Left colon (tissue), 2 donors: ENCODE measurements around the gene EPHB2. TPM values are rescaled to one million over a fixed set of nuclear protein-coding genes. Genes with fewer than 3 reads are reported as not detected.

Source experiments
- ATAC-seq: fragments of 200-7000 bp; cut with Tn5 transposase; one replicate; pipeline ENCODE4 v1.9.1; 2020; ENCODE audit warnings: mild to moderate bottlenecking, moderate library complexity
- DNase-seq, 2 donors: peaks; one replicate each; pipeline ENCODE4 v3.0.0-alpha.2; 2020
- intact Hi-C, 2 donors: fragments of 100-400 bp; cut with DNase I in 1 of 2; cut with micrococcal nuclease in 1 of 2; formaldehyde crosslinking; loops; one replicate each; pipeline versions ENCODE4 v1.11.2 to v1.14.0; 2022; cut with DNase I, micrococcal nuclease
- total RNA-seq, 2 donors: library from RNA; stranded (reverse); fragmentation: NEBNext Ultra II Directional; extraction: Animal tissue kit (Norgen Biotek cat#: 25700); gene quantifications; one replicate each; pipeline ENCODE4 v1.2.1, GENCODE V29; 2021
- donor health status: DM: no; HTN: no; CAD: no.
- donor health status: DM: yes; HTN: yes; CAD: no.

Gene EPHB2
- total RNA-seq, 2 donors from 2014 or later, result 43.3 to 72.8 TPM

GRCh38 chr1:22739648-22740385 lies 29.2 kb downstream of the EPHB2 start:
- DNase-seq (no peak), ATAC-seq (no peak)
- intact Hi-C loops, result no loop called here

GRCh38 chr1:22741118-22741517 lies 30.5 kb downstream of the EPHB2 start:
- intact Hi-C loops, result no loop called here
- ATAC-seq (no peak), DNase-seq (no peak)

GRCh38 chr1:22745669-22746585 lies 35.3 kb downstream of the EPHB2 start:
- intact Hi-C loops, result no loop called here
- DNase-seq, result peak; percentile 73 to 78
- peak; percentile 83 for ATAC-seq

DNA sequence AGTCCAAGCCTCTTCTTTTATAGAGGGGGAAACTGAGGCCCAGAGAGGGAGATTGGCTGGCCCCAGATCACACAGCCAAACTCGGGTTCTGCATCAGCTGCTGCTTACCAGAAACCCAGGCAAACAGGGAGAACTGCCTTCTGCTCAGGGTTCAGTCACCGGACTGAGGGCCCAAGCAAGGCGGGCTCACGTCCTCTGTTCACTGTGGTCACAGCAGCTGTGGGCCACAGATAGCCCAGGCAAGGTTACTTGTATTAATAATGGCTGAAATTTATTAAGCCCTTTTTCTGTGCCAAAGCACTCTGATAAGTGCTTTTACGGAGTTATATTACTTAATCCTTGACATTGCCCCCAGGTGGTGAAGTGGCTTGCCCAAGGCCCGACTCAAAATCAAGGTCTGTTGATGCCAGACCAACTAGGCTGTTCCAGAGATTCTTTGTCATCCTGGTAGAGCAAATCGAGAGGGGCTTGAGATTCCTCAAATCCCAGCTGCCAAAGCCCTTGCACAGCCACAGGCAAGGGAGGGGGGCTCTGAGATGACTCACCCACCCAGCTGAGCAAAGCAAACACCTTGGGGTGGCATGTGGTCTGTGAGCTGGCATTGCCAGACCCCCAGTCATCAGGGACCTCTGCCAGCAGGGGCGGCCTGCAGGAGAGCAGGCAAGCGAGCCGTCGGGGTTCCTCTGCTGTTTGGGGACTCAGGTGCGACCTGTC lies 36.5 kb downstream of the EPHB2 start:
- DNase-seq (no peak), ATAC-seq (no peak)
- intact Hi-C loops, result no loop called here

- ATAC-seq, result no peak
- intact Hi-C loops, result no loop called here
- DNase-seq, result no peak
These were observed 37.1 kb downstream of the EPHB2 start for GRCh38 chr1:22747735-22748073.

- ATAC-seq (no peak), DNase-seq (no peak)
- intact Hi-C loops, result no loop called here
These were observed 38.9 kb downstream of the EPHB2 start for GRCh38 chr1:22749503-22749902.

GRCh38 chr1:22749919-22750684 lies 39.5 kb downstream of the EPHB2 start:
- DNase-seq (peak in 1 of 2 donors; percentile 59), ATAC-seq (peak; percentile 69)
- intact Hi-C loops, result no loop called here

GRCh38 chr1:22750685-22751051 lies 40.0 kb downstream of the EPHB2 start:
- peak; percentile 23 for ATAC-seq
- DNase-seq, result no peak
- intact Hi-C loops, result no loop called here

DNA sequence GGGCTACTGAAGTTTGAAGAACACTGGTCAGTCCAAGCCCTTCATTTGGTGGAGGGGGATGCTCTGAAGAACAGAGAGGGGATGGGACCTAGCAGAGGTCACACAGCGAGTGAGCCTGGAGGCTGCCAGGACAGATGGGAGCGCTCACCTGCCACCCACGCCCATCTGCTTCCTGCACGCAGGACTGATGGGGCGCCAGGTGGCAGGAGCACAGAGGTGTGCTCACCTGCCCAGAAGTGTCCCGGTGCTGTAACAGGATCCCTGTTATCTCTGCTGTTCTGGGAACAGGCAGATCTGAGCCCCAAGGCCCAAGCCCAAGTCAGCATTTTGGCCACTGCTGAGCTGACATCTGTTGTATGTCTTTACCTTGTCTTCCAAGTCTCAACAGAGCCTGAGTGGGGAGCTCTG lies 40.5 kb downstream of the EPHB2 start:
- intact Hi-C loops, result no loop called here
- DNase-seq (peak; percentile 48 to 57), ATAC-seq (peak; percentile 82)

DNA sequence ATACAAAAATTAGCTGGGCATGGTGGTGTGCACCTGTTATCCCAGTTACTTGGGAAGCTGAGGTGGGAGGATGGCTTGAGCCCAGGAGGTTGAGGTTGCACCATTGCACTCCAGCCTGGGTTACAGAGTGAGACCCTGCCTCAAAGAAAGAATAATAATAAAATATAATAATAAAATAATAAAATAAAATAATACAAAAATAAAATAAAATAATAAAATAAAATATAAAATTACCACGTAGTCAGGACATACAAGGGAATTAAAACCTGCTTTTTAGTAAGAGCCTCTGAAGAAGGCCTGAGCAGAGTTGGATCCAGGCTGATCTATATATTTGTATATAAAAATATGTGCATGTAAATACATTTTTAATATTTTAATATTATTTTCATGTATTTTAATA lies 41.7 kb downstream of the EPHB2 start:
- ATAC-seq, result no peak
- DNase-seq, result no peak
- intact Hi-C loops, result no loop called here

DNA sequence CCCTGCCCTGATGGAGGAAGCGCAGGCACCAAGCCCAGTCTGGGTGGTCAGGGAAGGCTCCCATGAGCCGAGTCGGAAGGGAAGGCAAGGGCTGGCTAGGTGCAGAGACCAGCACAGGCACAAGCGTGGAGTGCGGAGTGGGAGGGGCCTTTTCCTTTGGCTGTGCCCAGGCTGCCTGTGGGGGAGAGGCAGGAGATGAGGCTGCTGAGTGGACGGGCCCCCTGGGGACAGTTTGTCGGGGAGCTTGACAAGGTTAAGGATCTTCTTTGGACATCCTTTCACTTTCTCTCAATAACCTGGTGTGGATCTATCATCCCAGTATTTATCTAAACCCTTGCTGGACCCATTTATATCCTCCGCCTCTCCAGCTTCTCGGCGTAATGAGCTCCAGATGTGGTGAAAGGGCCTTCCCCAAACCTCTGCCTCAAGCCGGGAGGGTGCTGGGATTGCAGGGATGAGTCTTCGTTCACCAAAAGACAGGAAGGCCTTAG lies 42.9 kb downstream of the EPHB2 start:
- DNase-seq, result no peak
- intact Hi-C loops, result no loop called here
- no peak for ATAC-seq

GRCh38 chr1:22754106-22754768 lies 43.6 kb downstream of the EPHB2 start:
- no peak for DNase-seq
- ATAC-seq, result no peak
- intact Hi-C loops, result no loop called here

DNA sequence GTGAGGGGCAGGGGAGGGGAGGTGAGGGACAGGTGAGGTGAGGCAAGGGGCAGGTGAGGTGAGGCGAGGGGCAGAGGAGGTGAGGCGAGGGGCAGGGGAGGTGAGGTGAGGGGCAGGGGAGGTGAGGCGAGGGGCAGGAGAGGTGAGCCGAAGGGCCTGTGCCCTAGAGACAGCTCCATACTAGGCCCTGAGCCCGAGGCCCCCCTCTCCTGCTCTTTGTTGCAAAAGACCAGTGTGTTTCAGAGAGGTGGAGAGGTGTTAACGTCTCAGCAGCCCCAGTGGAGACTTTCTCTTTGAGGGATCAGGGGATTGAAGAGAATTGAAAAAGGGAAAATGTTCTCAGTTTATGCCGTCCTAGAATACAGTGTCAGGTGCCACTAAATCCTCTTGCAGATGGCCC lies 44.2 kb downstream of the EPHB2 start:
- no peak for ATAC-seq
- intact Hi-C loops, result no loop called here
- DNase-seq, result no peak

GRCh38 chr1:22755641-22756040 lies 45.0 kb downstream of the EPHB2 start:
- intact Hi-C loops, result no loop called here
- ATAC-seq (no peak), DNase-seq (no peak)

DNA sequence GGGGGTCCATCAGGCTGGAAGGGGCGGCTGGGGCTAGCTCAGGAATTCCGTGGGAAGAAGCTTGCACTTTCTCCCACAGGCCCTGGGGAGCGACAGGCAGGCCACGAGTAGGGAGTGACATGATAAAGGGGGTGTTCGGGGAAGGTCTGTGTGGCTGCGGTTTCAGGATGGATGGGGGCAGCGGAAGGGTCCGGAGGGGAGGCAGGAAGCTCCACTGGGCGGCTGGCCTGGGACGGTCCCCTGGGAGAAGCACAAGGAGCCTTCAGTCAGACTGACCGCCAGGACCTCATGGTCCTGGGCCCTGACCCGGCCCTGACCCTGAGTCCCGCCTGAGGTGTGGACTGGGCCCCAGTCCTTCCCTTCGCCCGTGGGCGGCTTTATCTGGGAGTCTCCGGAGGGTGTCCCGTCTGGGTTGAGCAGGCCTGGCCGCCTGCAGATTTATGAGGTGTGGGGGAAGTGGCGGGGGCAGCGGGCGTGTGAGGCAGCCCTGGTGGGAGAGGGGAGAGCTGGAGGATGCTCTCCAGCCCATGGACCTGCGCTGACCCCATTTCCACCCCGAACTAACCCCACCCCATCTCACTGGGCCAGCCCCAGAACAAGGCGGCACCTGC lies 45.6 kb downstream of the EPHB2 start:
- intact Hi-C loops, result no loop called here
- no peak for DNase-seq
- ATAC-seq, result no peak

- DNase-seq (no peak), ATAC-seq (no peak)
- intact Hi-C loops, result no loop called here
These were observed 49.8 kb downstream of the EPHB2 start for GRCh38 chr1:22760455-22760854.

DNA sequence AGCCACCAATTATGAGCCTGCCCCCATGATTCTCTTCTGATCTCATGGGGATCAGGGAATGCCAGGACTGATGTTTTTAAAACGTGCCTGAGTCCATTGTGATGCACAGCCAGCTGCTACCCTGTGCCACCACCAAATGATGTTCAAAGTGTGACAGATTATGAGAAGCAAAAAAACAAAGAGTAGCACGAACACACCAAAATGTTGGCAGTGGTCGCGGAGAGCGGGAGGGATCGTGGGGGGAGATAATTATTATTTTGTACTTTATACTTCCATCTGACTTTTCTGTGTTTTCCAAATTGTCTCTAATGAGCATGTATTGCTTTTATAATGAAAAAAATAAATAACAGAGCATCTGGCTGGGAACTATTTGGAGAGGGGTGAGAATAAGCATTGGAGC lies 50.5 kb downstream of the EPHB2 start:
- ATAC-seq (no peak), DNase-seq (no peak)
- intact Hi-C loops, result no loop called here

DNA sequence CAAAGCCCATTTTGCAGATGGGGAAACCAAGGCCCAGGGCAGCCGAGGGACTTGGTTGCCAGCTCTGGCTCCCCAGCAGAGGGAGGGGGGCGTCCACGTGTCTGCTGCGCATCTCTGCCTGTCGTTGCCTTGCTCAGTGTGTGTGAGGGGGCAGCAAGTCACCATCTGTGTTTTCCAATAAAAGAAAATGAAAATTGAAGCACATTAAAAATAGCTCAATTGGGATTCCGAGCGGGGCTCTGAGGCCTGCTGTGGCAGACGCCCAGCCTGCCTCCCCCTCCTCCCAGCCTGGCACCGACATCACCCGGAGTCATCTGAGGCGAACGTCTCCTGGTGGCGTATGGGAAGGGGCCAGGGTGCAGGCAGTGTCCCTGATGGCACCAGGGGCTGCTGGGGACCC lies 51.2 kb downstream of the EPHB2 start:
- DNase-seq, result no peak
- intact Hi-C loops, result no loop called here
- ATAC-seq, result no peak
